ENCODE measurements around the gene IKZF5. TPM values are rescaled to one million over a fixed set of nuclear protein-coding genes. Genes with fewer than 3 reads are reported as not detected.

The IKZF5 gene
- total RNA-seq, 1 experiment from 2014 or later = 17.1 TPM

- no peak for TF ChIP-seq ZNF274 (IDR thresholded peaks at IDR 0.05; ENCODE audit: low read depth, low read length)
These were observed 5.1 kb upstream of the IKZF5 start (continued) for GRCh38 chr10:123013456-123014419.

- H3K9me3 ChIP-seq (ENCODE audit: control insufficient read depth in 1 of 2, insufficient read depth in 1 of 2, low read depth in 1 of 2, low read length in 2 of 2) = no peaks in the 10 kb centered on the region
- no peak overlapping the region for H3K9ac ChIP-seq (ENCODE audit: low read length)
- TF ChIP-seq SRF (IDR thresholded peaks at IDR 0.05; ENCODE audit: low read depth) (no peak), MAX (IDR thresholded peaks at IDR 0.05) (no peak), CEBPB (IDR thresholded peaks at IDR 0.05; ENCODE audit: low read depth) (no peak)
- no peak overlapping the region for H3K4me2 ChIP-seq (ENCODE audit: low read length)
- CTCF ChIA-PET = interaction anchor here (1.5 kb wide), 1 partner anchor 561 kb away, joined by 3 read pairs; no protein-coding TSS in a partner anchor
- H3K36me3 ChIP-seq (ENCODE audit: control insufficient read depth in 1 of 2, insufficient read depth in 2 of 2, low read length in 2 of 2) = no peaks in the 10 kb centered on the region
- DNase-seq (ENCODE audit: low read depth, low spot score) (no peak), ATAC-seq (no peak)
- no peak overlapping the region for H2AFZ ChIP-seq (ENCODE audit: low read depth, low read length, poor library complexity, severe bottlenecking)
- H4K20me1 ChIP-seq (ENCODE audit: insufficient read depth) = no peaks in the 10 kb centered on the region
- RAD21 ChIA-PET (ENCODE audit: low non-redundant PET in 1 of 2, low total read pairs in 2 of 2, uncharacterized antibody in 2 of 2, unreplicated experiment in 2 of 2) = no interaction called here
- peaks cover 11 to 12% of the 10 kb centered on the region in 2 experiments; a peak in 3 of 4 replicates for H3K4me1 ChIP-seq (ENCODE audit: control insufficient read depth in 1 of 2, insufficient read depth in 2 of 2, low read length in 2 of 2)
- no peaks in the 10 kb centered on the region for H3K9me2 ChIP-seq (ENCODE audit: insufficient read depth)
- H3K79me2 ChIP-seq (ENCODE audit: insufficient read depth, low read length) = peaks cover 15% of the 10 kb centered on the region
- intact Hi-C loops (cut with micrococcal nuclease) = no loop called here
- no peak overlapping the region for H3K27ac ChIP-seq (ENCODE audit: low read depth, low read length)
- BruUV-seq (replicated peaks) = no TSS peak
- H3K27me3 ChIP-seq (ENCODE audit: insufficient read depth, low read length) = no peaks in the 10 kb centered on the region
- no peak overlapping the region for H3K4me3 ChIP-seq (replicated peaks in 1 of 2; ENCODE audit: low read depth in 1 of 2, low read length in 2 of 2)
- POLR2A ChIA-PET = interaction anchor here (0.9 to 1.9 kb wide), 2 partner anchors 10 to 142 kb away, joined by 3 to 9 read pairs; partner anchors contain the start of gene BUB3
These were observed 3.4 kb upstream of the IKZF5 start for GRCh38 chr10:123011987-123012386.

Measured in HCT116 (cell line).